ENCODE data around the gene OR7D4. TPM values are rescaled to one million over a fixed set of nuclear protein-coding genes. Genes with fewer than 3 reads are reported as not detected.

Gene OR7D4
- total RNA-seq, 1 experiment from 2014 or later, result not detected

DNA sequence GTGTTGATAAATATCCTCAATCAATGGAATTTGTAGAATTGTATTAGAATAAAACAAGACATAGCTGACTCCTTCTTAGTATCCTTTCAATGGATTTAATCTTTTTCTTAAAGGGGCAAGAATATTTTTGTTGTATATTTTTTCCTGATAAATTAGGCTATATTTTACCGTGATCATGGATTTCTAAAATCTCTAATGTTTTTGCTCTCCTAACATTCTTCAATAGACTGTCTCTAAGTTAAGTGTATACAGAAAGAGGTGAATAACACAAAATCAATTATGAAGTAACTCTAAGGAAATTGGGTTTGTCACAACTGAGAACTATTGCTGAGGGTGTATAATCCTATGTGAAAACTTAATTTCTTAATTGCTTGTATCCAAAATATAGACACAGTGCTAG lies 31.2 kb upstream of the OR7D4 start, which contains the start of gene OR7E24:
TSS of gene OR7E24 (plus strand) at position 301 of the 400 bp plus-strand sequence. CDS start 114 bp downstream, outside the sequence.
- ChIA-PET POLR2A (no interaction called here), RAD21 (ENCODE audit: low non-redundant PET in 1 of 2, low total read pairs in 2 of 2, uncharacterized antibody in 2 of 2, unreplicated experiment in 2 of 2) (no interaction called here), CTCF (no interaction called here)
- Histone ChIP-seq H3K9me3 (ENCODE audit: control insufficient read depth in 1 of 2, insufficient read depth in 1 of 2, low read depth in 1 of 2, low read length in 2 of 2) (no peaks in the 10 kb centered on the region), H3K4me2 (ENCODE audit: low read length) (no peak within 1 kb of the TSS), H2AFZ (ENCODE audit: low read depth, low read length, poor library complexity, severe bottlenecking) (no peak within 1 kb of the TSS), H3K9me2 (ENCODE audit: insufficient read depth) (no peaks in the 10 kb centered on the region), H3K4me1 (ENCODE audit: control insufficient read depth in 1 of 2, insufficient read depth in 2 of 2, low read length in 2 of 2) (no peaks in the 10 kb centered on the region), H3K4me3 (replicated peaks in 1 of 2; ENCODE audit: low read depth in 1 of 2, low read length in 2 of 2) (no peak within 1 kb of the TSS), H3K27ac (ENCODE audit: low read depth, low read length) (no peak within 1 kb of the TSS), H3K79me2 (ENCODE audit: insufficient read depth, low read length) (no peaks in the 10 kb centered on the region), H3K36me3 (ENCODE audit: control insufficient read depth in 1 of 2, insufficient read depth in 2 of 2, low read length in 2 of 2) (no peaks in the 10 kb centered on the region), H3K27me3 (ENCODE audit: insufficient read depth, low read length) (no peaks in the 10 kb centered on the region), H3K9ac (ENCODE audit: low read length) (no peak within 1 kb of the TSS), H4K20me1 (ENCODE audit: insufficient read depth) (no peaks in the 10 kb centered on the region)
- TF ChIP-seq ELF1 (IDR thresholded peaks at IDR 0.05; ENCODE audit: borderline replicate concordance, low read depth) (no peak), SIN3A (IDR thresholded peaks at IDR 0.05; ENCODE audit: low read depth) (no peak), JUND (IDR thresholded peaks at IDR 0.05) (no peak), EZH2phosphoT487 (IDR thresholded peaks at IDR 0.05; ENCODE audit: borderline replicate concordance) (no peak), CBX3 (IDR thresholded peaks at IDR 0.05; ENCODE audit: low read depth) (no peak), POLR2A (IDR thresholded peaks at IDR 0.05; ENCODE audit: borderline replicate concordance, extremely low read depth, insufficient read depth, insufficient read length) (no peak), POLR2AphosphoS5 (IDR thresholded peaks at IDR 0.05; ENCODE audit: low read depth, low read length) (no peak), FOSL1 (IDR thresholded peaks at IDR 0.05; ENCODE audit: low read depth) (no peak), SRF (IDR thresholded peaks at IDR 0.05; ENCODE audit: low read depth) (no peak), CEBPB (IDR thresholded peaks at IDR 0.05; ENCODE audit: low read depth) (no peak), EGR1 (IDR thresholded peaks at IDR 0.05; ENCODE audit: low read depth) (no peak), RAD21 (IDR thresholded peaks at IDR 0.05; ENCODE audit: low read depth) (no peak), YY1 (IDR thresholded peaks at IDR 0.05; ENCODE audit: extremely low read depth, insufficient replicate concordance, low read depth, low read length) (no peak), ZFX (IDR thresholded peaks at IDR 0.05) (no peak)
- TF ChIP-seq, protein P1, sequence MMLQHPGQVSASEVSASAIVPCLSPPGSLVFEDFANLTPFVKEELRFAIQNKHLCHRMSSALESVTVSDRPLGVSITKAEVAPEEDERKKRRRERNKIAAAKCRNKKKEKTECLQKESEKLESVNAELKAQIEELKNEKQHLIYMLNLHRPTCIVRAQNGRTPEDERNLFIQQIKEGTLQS (IDR thresholded peaks at IDR 0.05), result no peak
- TF ChIP-seq, protein P2, sequence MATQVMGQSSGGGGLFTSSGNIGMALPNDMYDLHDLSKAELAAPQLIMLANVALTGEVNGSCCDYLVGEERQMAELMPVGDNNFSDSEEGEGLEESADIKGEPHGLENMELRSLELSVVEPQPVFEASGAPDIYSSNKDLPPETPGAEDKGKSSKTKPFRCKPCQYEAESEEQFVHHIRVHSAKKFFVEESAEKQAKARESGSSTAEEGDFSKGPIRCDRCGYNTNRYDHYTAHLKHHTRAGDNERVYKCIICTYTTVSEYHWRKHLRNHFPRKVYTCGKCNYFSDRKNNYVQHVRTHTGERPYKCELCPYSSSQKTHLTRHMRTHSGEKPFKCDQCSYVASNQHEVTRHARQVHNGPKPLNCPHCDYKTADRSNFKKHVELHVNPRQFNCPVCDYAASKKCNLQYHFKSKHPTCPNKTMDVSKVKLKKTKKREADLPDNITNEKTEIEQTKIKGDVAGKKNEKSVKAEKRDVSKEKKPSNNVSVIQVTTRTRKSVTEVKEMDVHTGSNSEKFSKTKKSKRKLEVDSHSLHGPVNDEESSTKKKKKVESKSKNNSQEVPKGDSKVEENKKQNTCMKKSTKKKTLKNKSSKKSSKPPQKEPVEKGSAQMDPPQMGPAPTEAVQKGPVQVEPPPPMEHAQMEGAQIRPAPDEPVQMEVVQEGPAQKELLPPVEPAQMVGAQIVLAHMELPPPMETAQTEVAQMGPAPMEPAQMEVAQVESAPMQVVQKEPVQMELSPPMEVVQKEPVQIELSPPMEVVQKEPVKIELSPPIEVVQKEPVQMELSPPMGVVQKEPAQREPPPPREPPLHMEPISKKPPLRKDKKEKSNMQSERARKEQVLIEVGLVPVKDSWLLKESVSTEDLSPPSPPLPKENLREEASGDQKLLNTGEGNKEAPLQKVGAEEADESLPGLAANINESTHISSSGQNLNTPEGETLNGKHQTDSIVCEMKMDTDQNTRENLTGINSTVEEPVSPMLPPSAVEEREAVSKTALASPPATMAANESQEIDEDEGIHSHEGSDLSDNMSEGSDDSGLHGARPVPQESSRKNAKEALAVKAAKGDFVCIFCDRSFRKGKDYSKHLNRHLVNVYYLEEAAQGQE (IDR thresholded peaks at IDR 0.05; ENCODE audit: low read depth), result no peak
- TF ChIP-seq, protein P3, sequence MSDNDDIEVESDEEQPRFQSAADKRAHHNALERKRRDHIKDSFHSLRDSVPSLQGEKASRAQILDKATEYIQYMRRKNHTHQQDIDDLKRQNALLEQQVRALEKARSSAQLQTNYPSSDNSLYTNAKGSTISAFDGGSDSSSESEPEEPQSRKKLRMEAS (IDR thresholded peaks at IDR 0.05), result no peak
- TF ChIP-seq, protein P4, sequence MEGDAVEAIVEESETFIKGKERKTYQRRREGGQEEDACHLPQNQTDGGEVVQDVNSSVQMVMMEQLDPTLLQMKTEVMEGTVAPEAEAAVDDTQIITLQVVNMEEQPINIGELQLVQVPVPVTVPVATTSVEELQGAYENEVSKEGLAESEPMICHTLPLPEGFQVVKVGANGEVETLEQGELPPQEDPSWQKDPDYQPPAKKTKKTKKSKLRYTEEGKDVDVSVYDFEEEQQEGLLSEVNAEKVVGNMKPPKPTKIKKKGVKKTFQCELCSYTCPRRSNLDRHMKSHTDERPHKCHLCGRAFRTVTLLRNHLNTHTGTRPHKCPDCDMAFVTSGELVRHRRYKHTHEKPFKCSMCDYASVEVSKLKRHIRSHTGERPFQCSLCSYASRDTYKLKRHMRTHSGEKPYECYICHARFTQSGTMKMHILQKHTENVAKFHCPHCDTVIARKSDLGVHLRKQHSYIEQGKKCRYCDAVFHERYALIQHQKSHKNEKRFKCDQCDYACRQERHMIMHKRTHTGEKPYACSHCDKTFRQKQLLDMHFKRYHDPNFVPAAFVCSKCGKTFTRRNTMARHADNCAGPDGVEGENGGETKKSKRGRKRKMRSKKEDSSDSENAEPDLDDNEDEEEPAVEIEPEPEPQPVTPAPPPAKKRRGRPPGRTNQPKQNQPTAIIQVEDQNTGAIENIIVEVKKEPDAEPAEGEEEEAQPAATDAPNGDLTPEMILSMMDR (IDR thresholded peaks at IDR 0.05 in 2 of 3, conservative IDR thresholded peaks at IDR 0.05 in 1 of 3; ENCODE audit: borderline replicate concordance in 1 of 3, insufficient read depth in 1 of 3, low read depth in 2 of 3, low read length in 2 of 3), result no peak
- intact Hi-C loops (cut with micrococcal nuclease), result no loop called here
- no peak for ATAC-seq
- no peak for DNase-seq (ENCODE audit: low read depth, low spot score)
- BruUV-seq (replicated peaks), result no TSS peak
